Caco-2 (cell line): Measurements from ENCODE around the gene CDKN2D. TPM values are rescaled to one million over a fixed set of nuclear protein-coding genes. Genes with fewer than 3 reads are reported as not detected.
A peak's percentile ranks its signal among the peaks of the same experiment; 100 is the strongest.

Experiments
- BruUV-seq: library from RNA; stranded (reverse); fragments of 400-500 nt; replicated peaks from 2 replicates; lab custom pipeline; 2021; lab: Mats Ljungman, UMichigan
- CTCF ChIA-PET: fragments of 300-600 bp; sonication (Branson Sonifier 250); formaldehyde crosslinking; loops from one replicate; lab custom pipeline; 2022; ENCODE audit warnings: antibody characterized with exemption; lab: Charles Lee
- POLR2A ChIA-PET: fragments of 300-600 bp; sonication (Branson Sonifier 250); formaldehyde crosslinking; loops from one replicate; lab custom pipeline; 2022; ENCODE audit warnings: antibody characterized with exemption; lab: Charles Lee
- DNase-seq, 2 experiments: peaks; one replicate each; pipeline versions ENCODE4 v3.0.0 to v3.0.0-alpha.2; 2020 to 2022
- H3K27me3 ChIP-seq: replicated peaks from 2 replicates; pipeline ENCODE4 v1.6.0; 2011; ENCODE audit warnings: low read length; ENCODE audit not compliant: control insufficient read depth, insufficient read depth
- H3K36me3 ChIP-seq: 2 replicates; pipeline ENCODE4 v1.5.1; 2011; ENCODE audit warnings: low read length; ENCODE audit not compliant: control insufficient read depth, insufficient read depth
- H3K4me1 ChIP-seq: fragments of 250-450 bp; sonication (Bioruptor Pico); 2 replicates; pipeline ENCODE4 v1.5.1; 2020; ENCODE audit warnings: mild to moderate bottlenecking
- H3K4me3 ChIP-seq: 2 replicates; pipeline ENCODE4 v1.5.1; 2011; ENCODE audit warnings: low read depth, mild to moderate bottlenecking, control low read depth, low read length
- H3K9me3 ChIP-seq: fragments of 250-450 bp; sonication (Bioruptor Pico); 2 replicates; pipeline ENCODE4 v1.5.1; 2020; ENCODE audit warnings: mild to moderate bottlenecking, moderate library complexity
- H3K27ac Mint-ChIP-seq: one replicate; pipeline ENCODE4 v1.8.0; 2022; ENCODE audit warnings: mixed read lengths; ENCODE audit not compliant: unreplicated experiment
- H3K27me3 Mint-ChIP-seq: one replicate; pipeline ENCODE4 v1.8.0; 2022; ENCODE audit warnings: mixed read lengths; ENCODE audit not compliant: insufficient read depth, unreplicated experiment
- H3K36me3 Mint-ChIP-seq: one replicate; pipeline ENCODE4 v1.8.0; 2022; ENCODE audit warnings: mild to moderate bottlenecking, mixed read lengths; ENCODE audit not compliant: insufficient read depth, unreplicated experiment
- H3K4me1 Mint-ChIP-seq: one replicate; pipeline ENCODE4 v1.8.0; 2022; ENCODE audit warnings: low read depth, mixed read lengths; ENCODE audit not compliant: unreplicated experiment
- H3K4me3 Mint-ChIP-seq: one replicate; pipeline ENCODE4 v1.8.0; 2022; ENCODE audit warnings: mild to moderate bottlenecking, moderate library complexity, mixed read lengths; ENCODE audit not compliant: unreplicated experiment
- H3K9me3 Mint-ChIP-seq: one replicate; pipeline ENCODE4 v1.8.0; 2022; ENCODE audit warnings: mixed read lengths; ENCODE audit not compliant: unreplicated experiment
- intact Hi-C: fragments of 100-400 bp; cut with micrococcal nuclease; formaldehyde crosslinking; loops from one replicate; pipeline ENCODE4 v1.10.0; 2022; ENCODE audit not compliant: unreplicated experiment
- total RNA-seq: library from RNA; stranded (reverse); gene quantifications from 2 replicates; pipeline ENCODE4 v1.2.3, GENCODE V29; 2022
- TF ChIP-seq, protein P1 (sequence below), 2 experiments: fragments of 200-600 bp in 1 of 2; IDR thresholded peaks; 1 replicate in 1 of 2; 2 replicates in 1 of 2; pipeline versions ENCODE4 v1.5.1 to v1.8.0; 2011 to 2022; ENCODE audit warnings: antibody characterized with exemption in 1 of 2, control low read depth in 1 of 2, inconsistent platforms in 1 of 2, low read depth in 1 of 2, low read length in 1 of 2, mild to moderate bottlenecking in 1 of 2, moderate library complexity in 1 of 2; ENCODE audit not compliant: insufficient read depth in 1 of 2, severe bottlenecking in 1 of 2, unreplicated experiment in 1 of 2

Gene CDKN2D
- total RNA-seq, 1 experiment from 2014 or later = 5.0 TPM

DNA sequence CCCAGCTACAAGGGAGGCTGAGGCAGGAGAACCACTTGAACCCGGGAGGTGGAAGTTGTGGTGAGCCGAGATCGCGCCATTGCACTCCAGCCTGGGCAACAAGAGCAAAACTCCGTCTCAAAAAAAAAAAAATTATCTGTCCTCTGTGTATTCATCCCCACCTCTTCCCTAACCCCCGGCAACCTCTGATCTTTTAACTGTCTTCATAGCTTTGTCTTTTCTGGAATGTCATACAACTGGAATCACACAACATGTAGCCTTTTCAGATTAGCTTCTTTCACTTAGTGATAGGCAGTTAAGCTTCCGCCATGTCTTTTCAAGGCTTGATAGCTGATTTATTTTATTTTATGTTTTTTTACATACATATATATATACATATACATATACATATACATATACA lies 43.1 kb downstream of the CDKN2D start:
- no peaks in the 10 kb centered on the region for H3K9me3 Mint-ChIP-seq
- H3K9me3 ChIP-seq = no peaks in the 10 kb centered on the region
- no peak overlapping the region for H3K27ac Mint-ChIP-seq
- no peaks in the 10 kb centered on the region for H3K36me3 ChIP-seq
- POLR2A ChIA-PET = no interaction called here
- H3K27me3 Mint-ChIP-seq = no peaks in the 10 kb centered on the region
- CTCF ChIA-PET = interaction anchor here (0.5 kb wide), 1 partner anchor 21 kb away, joined by 4 read pairs; no protein-coding TSS in a partner anchor
- TF ChIP-seq, protein P1, sequence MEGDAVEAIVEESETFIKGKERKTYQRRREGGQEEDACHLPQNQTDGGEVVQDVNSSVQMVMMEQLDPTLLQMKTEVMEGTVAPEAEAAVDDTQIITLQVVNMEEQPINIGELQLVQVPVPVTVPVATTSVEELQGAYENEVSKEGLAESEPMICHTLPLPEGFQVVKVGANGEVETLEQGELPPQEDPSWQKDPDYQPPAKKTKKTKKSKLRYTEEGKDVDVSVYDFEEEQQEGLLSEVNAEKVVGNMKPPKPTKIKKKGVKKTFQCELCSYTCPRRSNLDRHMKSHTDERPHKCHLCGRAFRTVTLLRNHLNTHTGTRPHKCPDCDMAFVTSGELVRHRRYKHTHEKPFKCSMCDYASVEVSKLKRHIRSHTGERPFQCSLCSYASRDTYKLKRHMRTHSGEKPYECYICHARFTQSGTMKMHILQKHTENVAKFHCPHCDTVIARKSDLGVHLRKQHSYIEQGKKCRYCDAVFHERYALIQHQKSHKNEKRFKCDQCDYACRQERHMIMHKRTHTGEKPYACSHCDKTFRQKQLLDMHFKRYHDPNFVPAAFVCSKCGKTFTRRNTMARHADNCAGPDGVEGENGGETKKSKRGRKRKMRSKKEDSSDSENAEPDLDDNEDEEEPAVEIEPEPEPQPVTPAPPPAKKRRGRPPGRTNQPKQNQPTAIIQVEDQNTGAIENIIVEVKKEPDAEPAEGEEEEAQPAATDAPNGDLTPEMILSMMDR (IDR thresholded peaks at IDR 0.05; ENCODE audit: insufficient read depth in 1 of 2, low read depth in 1 of 2, low read length in 1 of 2, severe bottlenecking in 1 of 2, unreplicated experiment in 1 of 2) = no peak
- H3K4me1 ChIP-seq = no peaks in the 10 kb centered on the region
- intact Hi-C loops = no loop called here
- no peaks in the 10 kb centered on the region for H3K4me1 Mint-ChIP-seq
- H3K36me3 Mint-ChIP-seq = peaks cover 4% of the 10 kb centered on the region
- no peaks in the 10 kb centered on the region for H3K27me3 ChIP-seq
- H3K4me3 ChIP-seq = no peak overlapping the region
- H3K4me3 Mint-ChIP-seq = no peak overlapping the region
- BruUV-seq = no TSS peak
- DNase-seq = peak in 1 of 2 experiments; percentile 55

DNA sequence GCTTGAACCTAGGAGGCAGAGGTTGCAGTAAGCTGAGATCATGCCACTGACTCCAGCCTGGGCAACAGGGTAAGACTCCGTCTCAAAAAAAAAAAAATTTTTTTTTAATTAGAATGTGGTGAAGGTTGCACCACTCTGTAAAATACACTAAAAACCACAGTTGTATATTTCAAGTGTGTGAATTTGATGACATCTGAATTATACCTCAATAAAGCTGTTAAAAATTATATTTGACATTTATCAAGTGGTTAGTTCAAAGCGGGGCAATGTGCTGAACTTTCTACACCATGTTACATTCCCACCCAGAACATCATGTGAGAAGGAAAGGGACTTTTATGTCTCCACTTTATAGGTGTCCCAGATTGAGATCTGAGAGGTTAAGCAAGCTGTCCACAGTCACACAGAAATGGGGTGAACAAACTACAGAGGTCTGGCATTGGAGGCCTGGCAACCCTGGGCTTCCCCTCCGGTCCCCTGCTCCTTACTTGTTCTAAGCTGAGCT lies 45.6 kb downstream of the CDKN2D start:
- Histone ChIP-seq H3K4me1 (peaks cover 5% of the 10 kb centered on the region; the same call in 1 of the 2 replicates), H3K36me3 (no peaks in the 10 kb centered on the region), H3K4me3 (no peak overlapping the region), H3K27me3 (no peaks in the 10 kb centered on the region), H3K9me3 (no peaks in the 10 kb centered on the region)
- intact Hi-C loops = no loop called here
- no peaks in the 10 kb centered on the region for H3K9me3 Mint-ChIP-seq
- no TSS peak for BruUV-seq
- ChIA-PET POLR2A (no interaction called here), CTCF (interaction anchor here (0.7 kb wide), 3 partner anchors 13 to 419 kb away, joined by 3 to 7 read pairs (median 6); no protein-coding TSS in a partner anchor)
- peaks cover 4% of the 10 kb centered on the region for H3K36me3 Mint-ChIP-seq
- DNase-seq = no peak
- H3K27ac Mint-ChIP-seq = no peak overlapping the region
- H3K4me3 Mint-ChIP-seq = no peak overlapping the region
- H3K27me3 Mint-ChIP-seq = peaks cover 5% of the 10 kb centered on the region
- TF ChIP-seq, protein P1 (IDR thresholded peaks at IDR 0.05; ENCODE audit: insufficient read depth in 1 of 2, low read depth in 1 of 2, low read length in 1 of 2, severe bottlenecking in 1 of 2, unreplicated experiment in 1 of 2) = no peak
- H3K4me1 Mint-ChIP-seq = peaks cover 5% of the 10 kb centered on the region

DNA sequence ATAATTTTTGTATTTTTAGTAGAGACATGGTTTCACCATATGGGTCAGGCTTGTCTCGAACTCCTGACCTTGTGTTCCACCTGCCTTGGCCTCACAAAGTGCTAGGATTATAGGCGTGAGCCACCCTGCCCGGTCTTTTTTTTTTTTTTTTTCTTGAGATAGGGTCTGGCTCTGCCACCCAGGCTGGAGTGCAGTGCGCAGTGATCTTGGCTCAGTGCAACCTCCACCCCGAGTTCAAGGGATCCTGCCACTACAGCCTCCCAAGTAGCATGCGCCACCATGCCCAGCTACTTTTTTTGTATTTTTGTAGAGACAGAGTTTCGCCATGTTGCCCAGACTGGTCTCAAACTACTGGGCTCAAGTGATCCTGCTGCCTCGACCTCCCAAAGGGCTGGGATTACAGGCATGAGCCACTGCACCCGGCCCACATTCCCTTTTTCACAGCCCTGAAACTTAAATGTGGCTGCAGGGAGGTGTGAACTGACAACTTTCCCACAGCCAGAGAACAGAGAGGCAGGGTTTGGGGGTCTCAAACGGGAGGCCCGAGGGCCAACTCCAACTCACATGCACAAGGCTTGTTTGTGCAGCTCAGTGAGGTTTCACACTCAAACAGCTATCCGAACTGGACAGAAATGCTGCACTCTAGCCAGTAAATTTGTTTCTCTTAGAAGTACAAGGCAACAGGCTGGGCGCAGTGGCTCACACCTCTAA lies 47.2 kb downstream of the CDKN2D start:
- Mint-ChIP-seq H3K27me3 (peaks cover 5% of the 10 kb centered on the region), H3K9me3 (no peaks in the 10 kb centered on the region), H3K4me3 (no peak overlapping the region), H3K4me1 (peaks cover 8% of the 10 kb centered on the region), H3K27ac (no peak overlapping the region), H3K36me3 (peaks cover 4% of the 10 kb centered on the region)
- Histone ChIP-seq H3K9me3 (no peaks in the 10 kb centered on the region), H3K4me1 (peaks cover 7% of the 10 kb centered on the region; the same call in 1 of the 2 replicates), H3K4me3 (no peak overlapping the region), H3K27me3 (no peaks in the 10 kb centered on the region), H3K36me3 (no peaks in the 10 kb centered on the region)
- CTCF ChIA-PET = no interaction called here
- no peak for DNase-seq
- TF ChIP-seq, protein P1 (IDR thresholded peaks at IDR 0.05; ENCODE audit: insufficient read depth in 1 of 2, low read depth in 1 of 2, low read length in 1 of 2, severe bottlenecking in 1 of 2, unreplicated experiment in 1 of 2) = no peak
- no TSS peak for BruUV-seq
- intact Hi-C loops = no loop called here
- POLR2A ChIA-PET = no interaction called here
